Pancreas (tissue), 10 donors: ENCODE data around the gene EP400. TPM values are rescaled to one million over a fixed set of nuclear protein-coding genes. Genes with fewer than 3 reads are reported as not detected.

Source experiments
- ATAC-seq, 4 donors: fragments of 200-7000 bp; cut with Tn5 transposase; one replicate each; pipeline versions ENCODE4 v1.8.0 to v1.9.1; 2020; ENCODE audit warnings: mild to moderate bottlenecking in 4 of 4, moderate library complexity in 4 of 4
- DNase-seq, 6 donors: peaks; one replicate each; pipeline ENCODE4 v3.0.0-alpha.2; 2020
- FAIRE-seq: peaks from 2 replicates; lab custom pipeline; 2012; peaks lifted over from hg19 to GRCh38; lab: Jason Lieb, UNC
- H3K27ac ChIP-seq, 4 donors: fragments of 200-600 bp; sonication (generic); 1 replicate in 3 of 4; 2 replicates in 1 of 4; pipeline versions ENCODE4 v1.5.0 to v1.8.0; 2020
- H3K27me3 ChIP-seq, 4 donors: fragments of 200-600 bp; one replicate each; pipeline ENCODE4 v1.8.0; 2021
- H3K36me3 ChIP-seq, 3 donors: fragments of 200-600 bp; sonication (generic) in 1 of 3; one replicate each; pipeline versions ENCODE4 v1.5.0 to v1.8.0; 2020 to 2021
- H3K4me1 ChIP-seq, 3 donors: fragments of 200-600 bp; one replicate each; pipeline ENCODE4 v1.8.0; 2021
- H3K4me3 ChIP-seq, 4 donors: fragments of 200-600 bp; sonication (generic) in 2 of 4; one replicate each; pipeline versions ENCODE4 v1.5.0 to v1.8.0; 2020 to 2021
- H3K9me3 ChIP-seq, 4 donors: fragments of 200-600 bp; one replicate each; pipeline ENCODE4 v1.8.0; 2021
- WGBS, 2 donors: extraction: QIAGEN DNeasy Blood & Tissue Kit; methylation state at CpG; one replicate each; pipeline ENCODE4 v1.1.7; 2013; 5-methylcytosine and 5-hydroxymethylcytosine counted together
- intact Hi-C, 3 donors: fragments of 100-400 bp; cut with DNase I; formaldehyde crosslinking; loops; one replicate each; pipeline versions ENCODE4 v1.11.1 to v1.14.2; 2022
- polyA plus RNA-seq, 2 donors: library from polyadenylated mRNA; stranded (reverse); fragments of 200-250 nt; gene quantifications; one replicate each; pipeline ENCODE4 v1.2.3, GENCODE V29; 2013
- total RNA-seq, 6 donors: library from RNA; stranded (reverse); fragmentation: NEBNext Ultra II Directional in 4 of 6; extraction: Animal tissue kit (Norgen Biotek cat#: 25700) in 4 of 6; gene quantifications; one replicate each; pipeline versions ENCODE4 v1.2.1 to v1.2.4, GENCODE V29; 2021 to 2023
- TF ChIP-seq, protein P1 (sequence below), 4 donors: fragments of 200-600 bp; sonication (generic) in 3 of 4; IDR thresholded peaks; one replicate each; pipeline versions ENCODE4 v1.5.0 to v1.8.0; 2021; ENCODE audit warnings: antibody characterized with exemption in 4 of 4
- donor health status: healthy with polysubstance abuse.
- donor health status: DM: no; HTN: no; CAD: no; lungs with moderate emphysema.
- donor health status: DM: no; HTN: no; CAD: no.
- donor health status: control.
- donor health status: control.
- donor health status: Bipolar disorder and iron deficiency.
- donor health status: DM: yes; HTN: yes; CAD: no.
- donor health status: DM: no; HTN: no; CAD: no.
- donor health status: DM: no; HTN: no; CAD: no.
- donor health status: DM: yes; HTN: yes; CAD: no.

EP400 gene
- total and polyA plus RNA-seq, 8 donors, result 15.9 to 24.3 (median 16.7) TPM

- intact Hi-C loops, result no loop called here
- FAIRE-seq (no peak), ATAC-seq (no peak), DNase-seq (peak in 2 of 6 donors; percentile 44 to 77)
- H3K4me3 ChIP-seq, result no peak overlapping the region
- WGBS, 2 donors, result 94% methylated on average over 26 of the region's 26 CpGs
- H3K36me3 ChIP-seq, result peaks cover 0 to 86% (median 60%) of the 10 kb centered on the region in 3 donors
- TF ChIP-seq, protein P1, sequence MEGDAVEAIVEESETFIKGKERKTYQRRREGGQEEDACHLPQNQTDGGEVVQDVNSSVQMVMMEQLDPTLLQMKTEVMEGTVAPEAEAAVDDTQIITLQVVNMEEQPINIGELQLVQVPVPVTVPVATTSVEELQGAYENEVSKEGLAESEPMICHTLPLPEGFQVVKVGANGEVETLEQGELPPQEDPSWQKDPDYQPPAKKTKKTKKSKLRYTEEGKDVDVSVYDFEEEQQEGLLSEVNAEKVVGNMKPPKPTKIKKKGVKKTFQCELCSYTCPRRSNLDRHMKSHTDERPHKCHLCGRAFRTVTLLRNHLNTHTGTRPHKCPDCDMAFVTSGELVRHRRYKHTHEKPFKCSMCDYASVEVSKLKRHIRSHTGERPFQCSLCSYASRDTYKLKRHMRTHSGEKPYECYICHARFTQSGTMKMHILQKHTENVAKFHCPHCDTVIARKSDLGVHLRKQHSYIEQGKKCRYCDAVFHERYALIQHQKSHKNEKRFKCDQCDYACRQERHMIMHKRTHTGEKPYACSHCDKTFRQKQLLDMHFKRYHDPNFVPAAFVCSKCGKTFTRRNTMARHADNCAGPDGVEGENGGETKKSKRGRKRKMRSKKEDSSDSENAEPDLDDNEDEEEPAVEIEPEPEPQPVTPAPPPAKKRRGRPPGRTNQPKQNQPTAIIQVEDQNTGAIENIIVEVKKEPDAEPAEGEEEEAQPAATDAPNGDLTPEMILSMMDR (IDR thresholded peaks at IDR 0.05), result no peak
- no peak overlapping the region for H3K27ac ChIP-seq
- H3K4me1 ChIP-seq, result peaks cover 0 to 6% (median 0%) of the 10 kb centered on the region in 3 donors
- H3K27me3 ChIP-seq, result no peaks in the 10 kb centered on the region
- no peaks in the 10 kb centered on the region for H3K9me3 ChIP-seq
These were observed 40.0 kb upstream of the EP400 start for GRCh38 chr12:131909752-131910219.

- Histone ChIP-seq H3K27ac (no peak overlapping the region), H3K9me3 (no peaks in the 10 kb centered on the region), H3K36me3 (peaks cover 0 to 93% (median 66%) of the 10 kb centered on the region in 3 donors), H3K27me3 (no peaks in the 10 kb centered on the region), H3K4me3 (no peak overlapping the region), H3K4me1 (peaks cover 0 to 6% (median 0%) of the 10 kb centered on the region in 3 donors)
- FAIRE-seq, result no peak
- no peak for ATAC-seq
- WGBS, 2 donors, result 85 to 94% methylated on average over 20 to 23 of the region's 23 CpGs
- intact Hi-C loops, result no loop called here
- TF ChIP-seq, protein P1 (IDR thresholded peaks at IDR 0.05), result no peak
- peak in 2 of 6 donors; percentile 40 to 68 for DNase-seq
These were observed 39.3 kb upstream of the EP400 start for GRCh38 chr12:131910302-131911027.

- TF ChIP-seq, protein P1 (IDR thresholded peaks at IDR 0.05), result no peak
- ATAC-seq, result no peak
- FAIRE-seq, result no peak
- WGBS, 2 donors, result 94 to 97% methylated on average over 17 of the region's 17 CpGs
- Histone ChIP-seq H3K4me1 (peaks cover 0 to 6% (median 0%) of the 10 kb centered on the region in 3 donors), H3K4me3 (no peak overlapping the region), H3K36me3 (peaks cover 0 to 100% (median 71%) of the 10 kb centered on the region in 3 donors), H3K9me3 (no peaks in the 10 kb centered on the region), H3K27me3 (no peaks in the 10 kb centered on the region), H3K27ac (no peak overlapping the region)
- intact Hi-C loops, result no loop called here
- DNase-seq, result no peak
These were observed 38.6 kb upstream of the EP400 start for GRCh38 chr12:131911028-131911650.

DNA sequence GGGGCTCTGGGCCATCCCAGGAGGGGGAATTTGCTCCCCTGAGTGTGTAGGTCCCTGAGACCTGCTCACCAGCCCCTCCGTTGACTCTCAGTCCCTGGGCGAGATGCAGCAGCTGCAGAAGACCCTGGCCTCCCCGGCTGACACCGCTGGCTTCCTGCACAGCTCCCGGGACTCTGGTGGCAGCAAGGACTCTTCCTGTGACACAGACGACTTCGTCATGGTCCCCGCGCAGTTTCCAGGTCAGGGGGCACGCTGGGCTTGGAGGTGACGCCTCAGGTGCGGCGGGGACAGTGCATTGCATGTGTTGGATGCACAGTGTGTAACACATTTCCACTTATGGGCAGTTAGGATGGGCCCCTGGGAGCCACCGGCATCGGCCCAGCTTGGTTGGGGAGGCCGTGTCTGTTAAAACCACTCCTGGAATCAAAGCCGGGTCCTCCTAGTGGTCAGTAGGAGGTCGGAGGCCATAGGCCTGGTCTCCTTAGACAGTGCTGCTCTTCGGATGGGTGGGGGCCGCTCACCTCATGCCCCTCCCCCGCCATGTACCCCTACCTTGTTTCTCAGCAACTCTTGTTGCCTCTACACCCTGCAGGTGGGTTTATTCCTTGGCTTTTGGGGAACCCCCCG, 37.8 kb upstream of the EP400 start:
- Histone ChIP-seq H3K4me1 (peaks cover 0 to 6% (median 0%) of the 10 kb centered on the region in 3 donors), H3K4me3 (no peak overlapping the region), H3K27ac (peak overlapping the region in 2 of 4 donors; percentile 62 to 64), H3K36me3 (peaks cover 0 to 99% (median 73%) of the 10 kb centered on the region in 3 donors), H3K27me3 (no peaks in the 10 kb centered on the region), H3K9me3 (no peaks in the 10 kb centered on the region)
- intact Hi-C loops, result no loop called here
- FAIRE-seq (no peak), DNase-seq (no peak), ATAC-seq (no peak)
- TF ChIP-seq, protein P1 (IDR thresholded peaks at IDR 0.05), result no peak
- WGBS, 2 donors, result 82 to 90% methylated on average over 22 of the region's 22 CpGs
